Smooth muscle cell (in vitro differentiated cells): ENCODE results near the gene VWDE. TPM values are rescaled to one million over a fixed set of nuclear protein-coding genes. Genes with fewer than 3 reads are reported as not detected.
"Not testable (repeated sequence)": the region's sequence is repeated elsewhere in the genome, so short reads cannot be mapped to it uniquely, and the experiment has no call there.

Experiments used
- DNase-seq: peaks from one replicate; lab custom pipeline; 2025; ENCODE audit not compliant: unreplicated experiment; lab: John Stamatoyannopoulos, UW
- H2AFZ ChIP-seq: fragments of 200-600 bp; sonication (generic); 2 replicates; pipeline ENCODE4 v1.6.0; 2016; ENCODE audit warnings: antibody characterized with exemption, low read depth, mild to moderate bottlenecking
- H3F3A ChIP-seq: fragments of 200-600 bp; sonication (generic); 2 replicates; pipeline ENCODE4 v1.6.0; 2017; ENCODE audit warnings: antibody characterized with exemption, low read depth
- H3K27ac ChIP-seq: fragments of 200-600 bp; sonication (generic); 2 replicates; pipeline ENCODE4 v1.5.1; 2016; ENCODE audit warnings: low read depth, mild to moderate bottlenecking
- H3K27me3 ChIP-seq: fragments of 200-600 bp; sonication (generic); 2 replicates; pipeline ENCODE4 v1.6.1; 2016; ENCODE audit warnings: low read depth, mild to moderate bottlenecking
- H3K36me3 ChIP-seq: fragments of 200-600 bp; sonication (generic); 2 replicates; pipeline ENCODE4 v1.5.1; 2016; ENCODE audit warnings: low read depth
- H3K4me1 ChIP-seq: fragments of 200-600 bp; sonication (generic); 2 replicates; pipeline ENCODE4 v1.5.1; 2016; ENCODE audit warnings: low read depth
- H3K4me2 ChIP-seq: fragments of 200-600 bp; sonication (generic); 2 replicates; pipeline ENCODE4 v1.6.0; 2016; ENCODE audit warnings: mild to moderate bottlenecking
- H3K4me3 ChIP-seq: fragments of 200-600 bp; sonication (generic); 2 replicates; pipeline ENCODE4 v1.5.1; 2016; ENCODE audit warnings: mild to moderate bottlenecking
- H3K79me2 ChIP-seq: fragments of 200-600 bp; sonication (generic); 2 replicates; pipeline ENCODE4 v1.6.0; 2016; ENCODE audit warnings: low read depth, mild to moderate bottlenecking
- H3K9ac ChIP-seq: fragments of 200-600 bp; sonication (generic); 2 replicates; pipeline ENCODE4 v1.6.0; 2016; ENCODE audit warnings: low read depth
- H3K9me3 ChIP-seq: fragments of 200-600 bp; sonication (generic); replicated peaks from 2 replicates; pipeline ENCODE4 v1.5.1; 2016; ENCODE audit warnings: low read depth
- H4K20me1 ChIP-seq: fragments of 200-600 bp; sonication (generic); 2 replicates; pipeline ENCODE4 v1.6.0; 2016; ENCODE audit warnings: low read depth
- CTCF ChIP-seq: fragments of 200-600 bp; sonication (generic); IDR thresholded peaks from 2 replicates; pipeline ENCODE4 v1.5.1; 2017; ENCODE audit warnings: borderline replicate concordance, mild to moderate bottlenecking, antibody characterized with exemption; ENCODE audit not compliant: insufficient read depth, poor library complexity, severe bottlenecking
- WGBS: methylation state at CpG from one replicate; pipeline ENCODE4 v1.1.7; 2016; ENCODE audit warnings: low lambda C conversion rate; 5-methylcytosine and 5-hydroxymethylcytosine counted together
- polyA plus RNA-seq: library from polyadenylated mRNA; unstranded; fragments of >200 nt; fragmentation: Nextera tagmentation; extraction: Ambion mirVana; gene quantifications from 2 replicates; pipeline ENCODE4 v1.2.1, GENCODE V29; 2016
- total RNA-seq: library from RNA; depleted of rRNA; stranded (reverse); fragments of >200 nt; gene quantifications from 2 replicates; pipeline ENCODE4 v1.2.3, GENCODE V29; 2014

Gene VWDE
- total and polyA plus RNA-seq, 2 experiments from 2014 or later = 0.49 TPM; not detected in 1

- peaks cover 6% of the 10 kb centered on the region for H3F3A ChIP-seq
- H3K36me3 ChIP-seq = no peaks in the 10 kb centered on the region
- no peak overlapping the region for H2AFZ ChIP-seq
- no peak overlapping the region for H3K9ac ChIP-seq
- H3K9me3 ChIP-seq = no peaks in the 10 kb centered on the region
- H3K27ac ChIP-seq = no peak overlapping the region
- H3K79me2 ChIP-seq = no peaks in the 10 kb centered on the region
- TF ChIP-seq CTCF = no peak
- H3K4me1 ChIP-seq = no peaks in the 10 kb centered on the region
- no peak overlapping the region for H3K4me2 ChIP-seq
- H3K27me3 ChIP-seq = peaks cover 45% of the 10 kb centered on the region
- DNase-seq = no peak
- WGBS = 85% methylated on average over 1 of the region's 1 CpG
- H3K4me3 ChIP-seq = no peak overlapping the region
- no peaks in the 10 kb centered on the region for H4K20me1 ChIP-seq
Measured at GRCh38 chr7:12412407-12412806, 8.7 kb upstream of the VWDE start.

GRCh38 chr7:12410523-12410922 is 6.9 kb upstream of the VWDE start:
- no peak for DNase-seq
- no peaks in the 10 kb centered on the region for H3K36me3 ChIP-seq
- H3K4me3 ChIP-seq = no peak overlapping the region
- H3K79me2 ChIP-seq = no peaks in the 10 kb centered on the region
- H3K4me1 ChIP-seq = no peaks in the 10 kb centered on the region
- no peaks in the 10 kb centered on the region for H3K9me3 ChIP-seq
- no peak for TF ChIP-seq CTCF
- no peaks in the 10 kb centered on the region for H4K20me1 ChIP-seq
- peaks cover 45% of the 10 kb centered on the region for H3K27me3 ChIP-seq
- H3F3A ChIP-seq = peaks cover 6% of the 10 kb centered on the region
- H3K9ac ChIP-seq = no peak overlapping the region
- H2AFZ ChIP-seq = no peak overlapping the region
- no peak overlapping the region for H3K27ac ChIP-seq
- no peak overlapping the region for H3K4me2 ChIP-seq

- no peak overlapping the region for H3K27ac ChIP-seq
- no peak overlapping the region for H3K4me3 ChIP-seq
- no peak for TF ChIP-seq CTCF
- no peaks in the 10 kb centered on the region for H3K4me1 ChIP-seq
- H2AFZ ChIP-seq = no peak overlapping the region
- no peaks in the 10 kb centered on the region for H3K36me3 ChIP-seq
- H3K4me2 ChIP-seq = no peak overlapping the region
- no peaks in the 10 kb centered on the region for H3K9me3 ChIP-seq
- 77% methylated on average over 4 of the region's 4 CpGs for WGBS
- no peak for DNase-seq
- peaks cover 6% of the 10 kb centered on the region for H3F3A ChIP-seq
- no peaks in the 10 kb centered on the region for H3K79me2 ChIP-seq
- no peaks in the 10 kb centered on the region for H4K20me1 ChIP-seq
- no peak overlapping the region for H3K9ac ChIP-seq
- H3K27me3 ChIP-seq = peaks cover 58% of the 10 kb centered on the region
Measured at GRCh38 chr7:12409097-12409711, 5.5 kb upstream of the VWDE start.

- H3K9me3 ChIP-seq, H4K20me1 ChIP-seq, DNase-seq, H3K27ac ChIP-seq, H3K4me1 ChIP-seq, H3K36me3 ChIP-seq, H3K4me2 ChIP-seq, H3K4me3 ChIP-seq, H2AFZ ChIP-seq, H3K79me2 ChIP-seq, H3K9ac ChIP-seq, H3F3A ChIP-seq: not testable (repeated sequence)
- peaks cover 74% of the 10 kb centered on the region for H3K27me3 ChIP-seq
- 83% methylated on average over 8 of the region's 8 CpGs for WGBS
Measured at GRCh38 chr7:12407652-12408051, 4.0 kb upstream of the VWDE start.
